GM18861 (cell line): ENCODE measurements around the gene SLC26A6.

Experiments
- ATAC-seq: cut with Tn5 transposase; IDR thresholded peaks from one replicate; pipeline ENCODE4 v1.9.1; 2021; ENCODE audit not compliant: unreplicated experiment

SLC26A6 gene

DNA sequence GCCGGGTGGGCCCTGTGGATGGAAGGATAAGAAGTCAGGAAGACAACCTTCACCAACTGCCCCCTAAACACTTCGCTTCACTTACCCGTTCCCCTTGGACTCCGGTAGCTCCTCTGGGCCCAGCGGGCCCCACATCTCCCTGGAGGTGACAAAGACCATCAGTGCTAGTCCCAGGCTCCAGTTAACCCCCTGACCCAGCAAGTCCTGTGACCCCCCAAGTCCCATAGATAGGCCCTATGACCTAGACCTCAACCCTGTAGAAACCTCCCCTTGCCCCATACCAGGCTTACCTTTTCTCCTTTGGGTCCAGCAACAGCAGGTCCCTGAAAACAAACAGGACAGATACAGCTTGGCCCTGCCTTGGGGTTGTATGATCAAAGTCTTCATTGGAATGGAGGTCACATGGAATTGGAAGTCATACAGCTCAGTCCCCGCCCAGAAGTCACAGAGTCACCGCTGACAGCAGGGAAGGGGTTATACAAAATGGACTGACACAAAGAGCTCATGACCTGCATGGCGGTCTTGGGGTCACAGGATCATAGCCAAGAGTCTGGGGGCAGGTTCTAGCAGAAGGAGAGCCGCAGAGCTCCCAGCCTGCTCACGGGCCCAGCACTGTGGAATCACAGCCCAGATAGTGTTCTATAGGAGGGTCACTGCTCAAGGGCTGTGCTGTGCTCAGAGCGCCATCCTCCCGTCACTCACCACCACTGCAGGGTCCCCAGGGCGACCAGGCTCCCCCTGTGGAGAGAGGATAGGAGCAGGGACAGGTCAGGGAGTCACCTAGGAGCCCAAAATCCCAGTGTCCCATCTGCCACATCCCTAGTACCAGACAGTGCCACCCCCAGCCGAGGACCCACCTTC is 53.4 kb downstream of the SLC26A6 start:
- ATAC-seq = no peak

DNA sequence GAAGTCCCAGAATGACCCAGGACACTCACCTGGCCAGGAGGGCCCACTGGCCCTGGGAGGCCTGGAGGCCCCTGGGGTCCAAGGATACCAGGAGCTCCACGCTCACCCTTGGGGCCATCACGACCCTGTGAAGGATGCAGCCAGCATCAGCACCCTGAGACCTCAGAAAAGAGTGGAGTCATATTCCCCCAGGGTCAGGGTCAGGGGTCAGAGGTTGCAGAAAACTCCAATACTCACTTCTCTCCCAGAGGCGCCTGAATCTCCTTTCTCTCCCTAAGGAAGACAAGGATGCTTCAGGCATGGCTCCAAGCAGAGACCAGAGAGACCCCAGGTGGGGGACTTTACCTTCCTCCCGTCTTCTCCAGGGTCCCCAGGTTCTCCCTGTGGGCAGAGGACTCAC is 58.6 kb downstream of the SLC26A6 start:
- ATAC-seq = no peak
